Measurements from ENCODE around the gene ETS1. TPM values are rescaled to one million over a fixed set of nuclear protein-coding genes. Genes with fewer than 3 reads are reported as not detected.

Gene ETS1
- total and polyA plus RNA-seq, 2 experiments from 2014 or later = 6.7 to 21.8 TPM

DNA sequence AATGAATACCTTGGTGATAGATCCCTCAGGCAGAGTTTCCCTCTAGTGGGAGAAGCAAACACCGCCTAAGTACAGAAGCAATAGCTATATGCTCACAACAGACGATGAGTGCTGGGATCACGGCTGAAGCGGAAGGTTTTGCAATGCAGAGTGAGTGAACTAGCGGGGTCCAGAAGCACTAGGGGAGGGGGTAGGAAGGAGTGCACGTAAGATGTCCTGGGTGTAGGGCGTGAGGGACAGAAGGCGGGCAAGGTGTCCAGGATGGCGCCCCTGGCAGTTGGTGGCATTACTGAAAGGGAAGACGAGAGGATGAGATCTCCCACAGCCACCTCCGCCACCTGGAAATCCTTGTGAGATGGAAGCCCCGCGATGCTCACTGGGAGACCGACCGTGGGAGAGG, 81.0 kb downstream of the ETS1 start:
- Histone ChIP-seq H3K9me2 (replicated peaks; ENCODE audit: insufficient read depth) (no peaks in the 10 kb centered on the region), H3K4me1 (ENCODE audit: insufficient read depth) (peaks cover 57% of the 10 kb centered on the region), H3K79me2 (peaks cover 68% of the 10 kb centered on the region), H3K36me3 (replicated peaks; ENCODE audit: insufficient read depth, low read depth) (no peaks in the 10 kb centered on the region), H3K27ac (peak overlapping the region; percentile 88), H3K9me3 (ENCODE audit: low read depth) (no peaks in the 10 kb centered on the region), H3K27me3 (no peaks in the 10 kb centered on the region), H3K4me3 (no peak overlapping the region), H4K20me1 (ENCODE audit: insufficient read depth, poor library complexity, severe bottlenecking) (no peaks in the 10 kb centered on the region), H3K4me2 (no peak overlapping the region), H2AFZ (no peak overlapping the region)
- DNase-seq (ENCODE audit: low spot score) = no peak
- WGBS (ENCODE audit: low lambda C conversion rate, missing lambda C conversion rate) = 95% methylated on average over 15 of the region's 15 CpGs
- TF ChIP-seq, protein P1, sequence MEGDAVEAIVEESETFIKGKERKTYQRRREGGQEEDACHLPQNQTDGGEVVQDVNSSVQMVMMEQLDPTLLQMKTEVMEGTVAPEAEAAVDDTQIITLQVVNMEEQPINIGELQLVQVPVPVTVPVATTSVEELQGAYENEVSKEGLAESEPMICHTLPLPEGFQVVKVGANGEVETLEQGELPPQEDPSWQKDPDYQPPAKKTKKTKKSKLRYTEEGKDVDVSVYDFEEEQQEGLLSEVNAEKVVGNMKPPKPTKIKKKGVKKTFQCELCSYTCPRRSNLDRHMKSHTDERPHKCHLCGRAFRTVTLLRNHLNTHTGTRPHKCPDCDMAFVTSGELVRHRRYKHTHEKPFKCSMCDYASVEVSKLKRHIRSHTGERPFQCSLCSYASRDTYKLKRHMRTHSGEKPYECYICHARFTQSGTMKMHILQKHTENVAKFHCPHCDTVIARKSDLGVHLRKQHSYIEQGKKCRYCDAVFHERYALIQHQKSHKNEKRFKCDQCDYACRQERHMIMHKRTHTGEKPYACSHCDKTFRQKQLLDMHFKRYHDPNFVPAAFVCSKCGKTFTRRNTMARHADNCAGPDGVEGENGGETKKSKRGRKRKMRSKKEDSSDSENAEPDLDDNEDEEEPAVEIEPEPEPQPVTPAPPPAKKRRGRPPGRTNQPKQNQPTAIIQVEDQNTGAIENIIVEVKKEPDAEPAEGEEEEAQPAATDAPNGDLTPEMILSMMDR (IDR thresholded peaks at IDR 0.05; ENCODE audit: poor library complexity) = peak; percentile 10
- no peak for TF ChIP-seq EZH2 (IDR thresholded peaks at IDR 0.05; ENCODE audit: borderline replicate concordance)
- no peak for TF ChIP-seq EZH2phosphoT487 (IDR thresholded peaks at IDR 0.05; ENCODE audit: low read depth, severe bottlenecking, unreplicated experiment)

DNA sequence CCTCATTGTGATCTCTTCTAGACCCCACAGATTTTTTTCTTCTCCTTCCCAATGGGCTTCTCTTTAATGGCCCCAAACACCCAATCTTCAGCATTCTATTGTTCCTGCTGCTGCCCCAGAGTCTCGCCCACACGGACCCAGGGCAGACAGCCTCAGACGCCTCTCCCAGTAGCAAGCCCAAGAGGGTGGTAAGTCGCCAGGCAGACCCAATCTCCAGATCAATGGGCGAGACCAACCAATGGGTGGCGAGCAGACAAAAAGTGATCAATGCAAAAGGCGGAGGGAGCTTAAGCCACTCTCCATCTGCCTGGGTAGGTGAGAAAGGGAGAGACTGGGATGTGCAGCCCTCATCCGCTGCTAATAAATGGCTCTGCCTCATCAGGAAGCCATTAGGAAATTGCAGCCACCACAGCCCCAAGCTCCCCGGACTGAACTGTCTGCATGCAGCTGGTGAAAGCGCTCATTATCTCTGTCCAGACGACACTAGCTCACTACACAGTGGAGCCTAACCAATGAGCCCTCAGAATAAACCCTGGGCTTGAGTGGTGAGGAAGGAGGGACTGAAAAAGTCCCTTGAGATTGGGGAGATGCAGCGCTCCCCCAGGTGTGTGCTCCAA, 81.8 kb downstream of the ETS1 start:
- Histone ChIP-seq H4K20me1 (ENCODE audit: insufficient read depth, poor library complexity, severe bottlenecking) (no peaks in the 10 kb centered on the region), H3K36me3 (replicated peaks; ENCODE audit: insufficient read depth, low read depth) (no peaks in the 10 kb centered on the region), H3K4me1 (ENCODE audit: insufficient read depth) (peaks cover 57% of the 10 kb centered on the region), H3K9me3 (ENCODE audit: low read depth) (no peaks in the 10 kb centered on the region), H3K4me2 (no peak overlapping the region), H3K4me3 (no peak overlapping the region), H3K9me2 (replicated peaks; ENCODE audit: insufficient read depth) (no peaks in the 10 kb centered on the region), H3K27ac (no peak overlapping the region), H2AFZ (no peak overlapping the region), H3K27me3 (no peaks in the 10 kb centered on the region), H3K79me2 (peaks cover 68% of the 10 kb centered on the region)
- 85% methylated on average over 12 of the region's 12 CpGs for WGBS (ENCODE audit: low lambda C conversion rate, missing lambda C conversion rate)
- no peak for DNase-seq (ENCODE audit: low spot score)
- TF ChIP-seq EZH2phosphoT487 (IDR thresholded peaks at IDR 0.05; ENCODE audit: low read depth, severe bottlenecking, unreplicated experiment) = no peak

DNA sequence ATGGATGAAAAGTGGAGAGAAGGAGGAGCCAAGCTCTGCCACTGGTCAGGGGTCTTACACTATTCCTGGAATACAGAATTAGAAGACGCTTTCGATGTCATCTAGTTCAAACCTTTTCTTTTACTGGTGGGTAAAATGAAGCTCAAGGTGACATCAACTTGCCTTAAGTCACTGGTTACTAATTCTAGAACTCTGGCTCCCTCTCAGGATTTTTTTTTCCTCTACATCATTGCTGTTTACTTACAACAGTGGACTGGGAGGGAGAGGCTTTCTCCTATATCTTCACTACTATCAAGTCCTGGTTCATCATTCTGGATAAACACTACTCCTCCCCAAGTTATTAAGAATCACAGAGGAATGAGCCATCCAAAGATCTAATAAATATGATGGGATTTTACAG, 82.9 kb downstream of the ETS1 start:
- no peaks in the 10 kb centered on the region for H3K27me3 ChIP-seq
- H3K4me1 ChIP-seq (ENCODE audit: insufficient read depth) = peaks cover 52% of the 10 kb centered on the region
- H3K79me2 ChIP-seq = peaks cover 69% of the 10 kb centered on the region
- no peak for TF ChIP-seq EZH2phosphoT487 (IDR thresholded peaks at IDR 0.05; ENCODE audit: low read depth, severe bottlenecking, unreplicated experiment)
- TF ChIP-seq EZH2 (IDR thresholded peaks at IDR 0.05; ENCODE audit: borderline replicate concordance) = no peak
- TF ChIP-seq, protein P1 (IDR thresholded peaks at IDR 0.05; ENCODE audit: poor library complexity) = no peak
- 69% methylated on average over 2 of the region's 2 CpGs for WGBS (ENCODE audit: low lambda C conversion rate, missing lambda C conversion rate)
- H2AFZ ChIP-seq = no peak overlapping the region
- H3K36me3 ChIP-seq (replicated peaks; ENCODE audit: insufficient read depth, low read depth) = no peaks in the 10 kb centered on the region
- no peaks in the 10 kb centered on the region for H4K20me1 ChIP-seq (ENCODE audit: insufficient read depth, poor library complexity, severe bottlenecking)
- peak overlapping the region; percentile 53 for H3K27ac ChIP-seq
- no peaks in the 10 kb centered on the region for H3K9me2 ChIP-seq (replicated peaks; ENCODE audit: insufficient read depth)
- no peak overlapping the region for H3K4me3 ChIP-seq
- H3K4me2 ChIP-seq = no peak overlapping the region
- no peaks in the 10 kb centered on the region for H3K9me3 ChIP-seq (ENCODE audit: low read depth)
- no peak for DNase-seq (ENCODE audit: low spot score)

DNA sequence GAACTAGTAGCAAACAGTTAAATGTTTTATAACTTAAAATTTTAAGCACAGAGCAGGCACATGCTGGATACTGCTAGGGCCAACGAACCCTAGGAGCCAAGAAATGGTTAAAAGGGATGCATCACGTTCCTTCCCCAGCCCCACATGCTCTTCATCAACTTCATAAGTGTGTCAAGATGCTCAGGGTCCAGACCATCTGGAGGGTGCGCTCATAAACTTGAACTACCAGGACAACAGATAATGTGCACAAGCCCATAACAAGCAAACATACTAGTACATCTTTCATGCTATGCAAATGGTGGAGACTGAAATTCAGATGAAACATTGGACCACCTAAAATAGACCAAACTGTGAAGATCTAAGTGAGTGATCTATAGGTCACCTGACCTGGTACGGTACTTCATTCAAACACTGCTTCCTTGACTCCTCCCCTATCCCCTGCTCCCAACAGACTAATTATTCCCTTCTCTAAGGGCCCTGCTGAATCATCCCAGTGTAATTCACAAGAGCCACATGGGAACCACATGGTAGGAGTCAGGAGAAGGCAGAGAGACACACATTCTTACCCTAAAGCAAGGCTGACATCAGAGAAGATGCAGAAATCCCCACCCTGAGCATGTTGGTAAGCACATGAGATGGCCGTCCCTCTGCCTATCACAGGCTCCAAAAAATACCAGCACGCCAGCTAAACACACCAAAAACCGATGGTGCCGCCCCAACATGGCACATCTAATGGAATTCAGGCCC, 83.9 kb downstream of the ETS1 start:
- Histone ChIP-seq H3K4me2 (peak overlapping the region; percentile 3), H3K9me2 (replicated peaks; ENCODE audit: insufficient read depth) (no peaks in the 10 kb centered on the region), H3K36me3 (replicated peaks; ENCODE audit: insufficient read depth, low read depth) (no peaks in the 10 kb centered on the region), H3K4me1 (ENCODE audit: insufficient read depth) (peaks cover 49% of the 10 kb centered on the region), H4K20me1 (ENCODE audit: insufficient read depth, poor library complexity, severe bottlenecking) (no peaks in the 10 kb centered on the region), H3K27ac (peak overlapping the region; percentile 53), H2AFZ (no peak overlapping the region), H3K4me3 (no peak overlapping the region), H3K79me2 (peaks cover 73% of the 10 kb centered on the region), H3K27me3 (no peaks in the 10 kb centered on the region), H3K9me3 (ENCODE audit: low read depth) (no peaks in the 10 kb centered on the region)
- DNase-seq (ENCODE audit: low spot score) = peak; percentile 44
- TF ChIP-seq EZH2 (IDR thresholded peaks at IDR 0.05; ENCODE audit: borderline replicate concordance) (no peak), EZH2phosphoT487 (IDR thresholded peaks at IDR 0.05; ENCODE audit: low read depth, severe bottlenecking, unreplicated experiment) (no peak)
- TF ChIP-seq, protein P1 (IDR thresholded peaks at IDR 0.05; ENCODE audit: poor library complexity) = no peak
- WGBS (ENCODE audit: low lambda C conversion rate, missing lambda C conversion rate) = 62% methylated on average over 8 of the region's 8 CpGs
